ENCODE measurements around the gene RAB7A.

DNA sequence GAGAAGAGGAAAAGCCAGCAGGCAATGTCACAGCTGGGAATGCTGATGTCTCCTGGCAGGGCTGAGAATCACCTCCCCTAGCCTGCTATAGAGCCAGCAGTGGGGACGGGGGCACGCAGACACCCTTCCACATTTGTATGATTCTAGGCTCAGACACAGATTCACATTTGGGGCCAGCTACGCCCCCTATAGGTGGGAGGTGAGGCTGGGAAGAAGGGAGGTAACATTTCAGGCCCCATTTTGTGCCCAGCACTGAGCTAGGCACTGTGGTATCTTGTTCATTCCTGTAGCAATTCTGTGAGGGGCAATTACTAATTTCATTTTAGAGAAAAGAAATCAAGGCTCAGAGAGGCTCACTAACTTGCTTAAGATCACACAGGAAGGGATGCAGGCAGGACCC, 137.6 kb downstream of the RAB7A start:
- TF ChIP-seq, protein P1, sequence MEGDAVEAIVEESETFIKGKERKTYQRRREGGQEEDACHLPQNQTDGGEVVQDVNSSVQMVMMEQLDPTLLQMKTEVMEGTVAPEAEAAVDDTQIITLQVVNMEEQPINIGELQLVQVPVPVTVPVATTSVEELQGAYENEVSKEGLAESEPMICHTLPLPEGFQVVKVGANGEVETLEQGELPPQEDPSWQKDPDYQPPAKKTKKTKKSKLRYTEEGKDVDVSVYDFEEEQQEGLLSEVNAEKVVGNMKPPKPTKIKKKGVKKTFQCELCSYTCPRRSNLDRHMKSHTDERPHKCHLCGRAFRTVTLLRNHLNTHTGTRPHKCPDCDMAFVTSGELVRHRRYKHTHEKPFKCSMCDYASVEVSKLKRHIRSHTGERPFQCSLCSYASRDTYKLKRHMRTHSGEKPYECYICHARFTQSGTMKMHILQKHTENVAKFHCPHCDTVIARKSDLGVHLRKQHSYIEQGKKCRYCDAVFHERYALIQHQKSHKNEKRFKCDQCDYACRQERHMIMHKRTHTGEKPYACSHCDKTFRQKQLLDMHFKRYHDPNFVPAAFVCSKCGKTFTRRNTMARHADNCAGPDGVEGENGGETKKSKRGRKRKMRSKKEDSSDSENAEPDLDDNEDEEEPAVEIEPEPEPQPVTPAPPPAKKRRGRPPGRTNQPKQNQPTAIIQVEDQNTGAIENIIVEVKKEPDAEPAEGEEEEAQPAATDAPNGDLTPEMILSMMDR (IDR thresholded peaks at IDR 0.05): peak in 1 of 6 experiments; percentile 7
- TF ChIP-seq POLR2A (IDR thresholded peaks at IDR 0.05): no peak
